ENCODE data around the gene LOXL3.

The LOXL3 gene

GRCh38 chr2:74576211-74576862 lies 22.6 kb upstream of the LOXL3 start:
- H3K36me3 ChIP-seq (ENCODE audit: control insufficient read depth, insufficient read depth, low read length): no peaks in the 10 kb centered on the region
- DNase-seq (ENCODE audit: extremely low read depth, insufficient read length): no peak
- no peak overlapping the region for H3K4me3 ChIP-seq (replicated peaks; ENCODE audit: low read depth, low read length)
- TF ChIP-seq CTCF (IDR thresholded peaks at IDR 0.05; ENCODE audit: insufficient read depth, low read length, poor library complexity, severe bottlenecking): no peak
- H3K27me3 ChIP-seq (replicated peaks; ENCODE audit: control insufficient read depth, insufficient read depth, low read length): no peaks in the 10 kb centered on the region

- Histone ChIP-seq H3K27me3 (replicated peaks; ENCODE audit: control insufficient read depth, insufficient read depth, low read length) (no peaks in the 10 kb centered on the region), H3K4me3 (replicated peaks; ENCODE audit: low read depth, low read length) (no peak overlapping the region), H3K36me3 (ENCODE audit: control insufficient read depth, insufficient read depth, low read length) (no peaks in the 10 kb centered on the region)
- no peak for TF ChIP-seq CTCF (IDR thresholded peaks at IDR 0.05; ENCODE audit: insufficient read depth, low read length, poor library complexity, severe bottlenecking)
- DNase-seq (ENCODE audit: extremely low read depth, insufficient read length): no peak
Measured at GRCh38 chr2:74575320-74575719, 21.6 kb upstream of the LOXL3 start.

- no peak overlapping the region for H3K4me3 ChIP-seq (replicated peaks; ENCODE audit: low read depth, low read length)
- no peak for DNase-seq (ENCODE audit: extremely low read depth, insufficient read length)
- no peak for TF ChIP-seq CTCF (IDR thresholded peaks at IDR 0.05; ENCODE audit: insufficient read depth, low read length, poor library complexity, severe bottlenecking)
- H3K36me3 ChIP-seq (ENCODE audit: control insufficient read depth, insufficient read depth, low read length): no peaks in the 10 kb centered on the region
- H3K27me3 ChIP-seq (replicated peaks; ENCODE audit: control insufficient read depth, insufficient read depth, low read length): no peaks in the 10 kb centered on the region
Measured at GRCh38 chr2:74573747-74574562, 20.2 kb upstream of the LOXL3 start.

DNA sequence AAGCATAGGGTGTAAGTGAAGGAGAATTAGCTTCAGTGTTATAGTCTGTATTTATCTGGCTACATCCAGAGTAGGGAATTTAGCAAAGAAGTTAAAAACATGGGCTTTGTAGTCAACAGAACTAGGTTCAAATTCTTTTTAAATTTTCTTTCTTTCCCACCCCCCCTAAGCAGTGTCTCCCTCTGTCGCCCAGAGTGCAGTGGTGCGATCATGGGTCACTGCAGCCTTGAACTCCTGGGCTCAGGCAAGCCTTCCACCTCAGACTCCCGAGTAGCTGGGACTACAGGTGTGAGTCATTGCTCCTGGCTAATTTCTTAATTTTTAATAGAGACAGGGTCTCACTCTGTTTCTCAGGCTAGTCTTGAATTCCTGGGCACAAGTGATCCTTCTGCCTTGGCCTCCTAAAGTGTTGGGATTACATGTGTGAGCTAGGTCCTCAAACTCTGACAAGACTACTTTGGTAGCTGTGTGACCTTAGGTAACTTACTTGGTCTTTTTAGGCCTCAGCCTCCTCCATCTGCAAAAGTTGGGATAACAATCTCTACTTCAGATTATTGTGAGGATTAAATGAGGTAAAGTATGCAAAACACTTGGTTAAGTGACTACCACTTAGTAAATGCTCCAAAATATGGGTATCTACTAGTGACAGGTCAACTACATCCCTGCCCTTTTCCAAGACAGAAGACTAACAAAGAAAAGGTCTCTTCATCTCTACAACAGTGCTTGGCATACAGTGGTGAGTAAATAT lies 18.6 kb upstream of the LOXL3 start:
- DNase-seq (ENCODE audit: extremely low read depth, insufficient read length): no peak
- peak; percentile 61 for TF ChIP-seq CTCF (IDR thresholded peaks at IDR 0.05; ENCODE audit: insufficient read depth, low read length, poor library complexity, severe bottlenecking)
- Histone ChIP-seq H3K27me3 (replicated peaks; ENCODE audit: control insufficient read depth, insufficient read depth, low read length) (no peaks in the 10 kb centered on the region), H3K36me3 (ENCODE audit: control insufficient read depth, insufficient read depth, low read length) (no peaks in the 10 kb centered on the region), H3K4me3 (replicated peaks; ENCODE audit: low read depth, low read length) (no peak overlapping the region)

DNA sequence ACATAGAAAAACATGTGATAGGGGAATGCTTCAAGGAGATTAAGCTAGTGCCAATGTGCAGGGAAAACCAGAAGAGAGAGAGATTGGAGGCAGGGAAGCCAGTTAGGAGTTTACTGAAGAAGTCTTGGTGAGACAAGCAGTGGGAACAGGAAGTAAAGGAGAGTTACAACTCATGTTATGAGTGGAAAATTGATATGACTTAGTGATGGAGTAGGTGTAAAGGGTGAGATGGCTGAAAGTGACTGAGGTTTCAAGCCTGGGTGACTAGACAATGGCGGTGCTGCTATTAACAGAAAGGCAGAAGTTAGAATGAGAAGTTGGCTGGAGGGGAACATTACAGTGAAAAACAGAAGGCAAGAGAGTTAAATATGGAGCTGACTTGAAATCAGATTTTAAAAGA lies 17.3 kb upstream of the LOXL3 start:
- no peaks in the 10 kb centered on the region for H3K36me3 ChIP-seq (ENCODE audit: control insufficient read depth, insufficient read depth, low read length)
- no peak for DNase-seq (ENCODE audit: extremely low read depth, insufficient read length)
- H3K27me3 ChIP-seq (replicated peaks; ENCODE audit: control insufficient read depth, insufficient read depth, low read length): no peaks in the 10 kb centered on the region
- TF ChIP-seq CTCF (IDR thresholded peaks at IDR 0.05; ENCODE audit: insufficient read depth, low read length, poor library complexity, severe bottlenecking): no peak
- H3K4me3 ChIP-seq (replicated peaks; ENCODE audit: low read depth, low read length): no peak overlapping the region
